Neural progenitor cell (in vitro differentiated cells): ENCODE measurements around the gene PPP1R9A. TPM values are rescaled to one million over a fixed set of nuclear protein-coding genes. Genes with fewer than 3 reads are reported as not detected.

Source experiments
- DNase-seq: peaks from one replicate; pipeline ENCODE4 v3.0.0-alpha.2; 2016; ENCODE audit warnings: low spot score
- H2AFZ ChIP-seq: fragments of 200-600 bp; sonication (generic); replicated peaks from 2 replicates; pipeline ENCODE4 v1.6.1; 2016; ENCODE audit warnings: antibody characterized with exemption
- H3F3A ChIP-seq: fragments of 200-600 bp; sonication (generic); 2 replicates; pipeline ENCODE4 v1.6.1; 2016; ENCODE audit warnings: antibody characterized with exemption, low read depth
- H3K27ac ChIP-seq: fragments of 200-600 bp; sonication (generic); 2 replicates; pipeline ENCODE4 v1.5.1; 2016; ENCODE audit warnings: mild to moderate bottlenecking
- H3K27me3 ChIP-seq: fragments of 200-600 bp; sonication (generic); 2 replicates; pipeline ENCODE4 v1.6.1; 2016; ENCODE audit warnings: mild to moderate bottlenecking, moderate library complexity
- H3K36me3 ChIP-seq: fragments of 200-600 bp; sonication (generic); 2 replicates; pipeline ENCODE4 v1.5.1; 2016
- H3K4me1 ChIP-seq: fragments of 200-600 bp; sonication (generic); 2 replicates; pipeline ENCODE4 v1.6.1; 2016; ENCODE audit warnings: mixed run types
- H3K4me2 ChIP-seq: fragments of 200-600 bp; sonication (generic); 2 replicates; pipeline ENCODE4 v1.6.1; 2016
- H3K4me3 ChIP-seq: fragments of 200-600 bp; sonication (generic); 2 replicates; pipeline ENCODE4 v1.5.1; 2016
- H3K79me2 ChIP-seq: fragments of 200-600 bp; sonication (generic); 2 replicates; pipeline ENCODE4 v1.6.1; 2016; ENCODE audit warnings: low read depth
- H3K9ac ChIP-seq: fragments of 200-600 bp; sonication (generic); 2 replicates; pipeline ENCODE4 v1.6.1; 2016
- H3K9me3 ChIP-seq: fragments of 200-600 bp; sonication (generic); 2 replicates; pipeline ENCODE4 v1.5.1; 2016; ENCODE audit warnings: low read depth
- H4K20me1 ChIP-seq: fragments of 200-600 bp; sonication (generic); 2 replicates; pipeline ENCODE4 v1.6.1; 2016; ENCODE audit warnings: low read depth
- H3K27ac Mint-ChIP-seq: 3 replicates; pipeline ENCODE4 v1.8.0; 2021; ENCODE audit warnings: mixed read lengths
- H3K27me3 Mint-ChIP-seq: 2 replicates; pipeline ENCODE4 v1.8.0; 2022; ENCODE audit warnings: low read depth, mild to moderate bottlenecking, inconsistent platforms, moderate library complexity, mixed read lengths; ENCODE audit not compliant: insufficient read depth
- H3K36me3 Mint-ChIP-seq: 3 replicates; pipeline ENCODE4 v1.8.0; 2021; ENCODE audit warnings: mixed read lengths
- H3K4me1 Mint-ChIP-seq: 3 replicates; pipeline ENCODE4 v1.8.0; 2021; ENCODE audit warnings: mixed read lengths
- H3K4me3 Mint-ChIP-seq: 3 replicates; pipeline ENCODE4 v1.8.0; 2021; ENCODE audit warnings: mild to moderate bottlenecking, moderate library complexity, mixed read lengths
- H3K9me3 Mint-ChIP-seq: 3 replicates; pipeline ENCODE4 v1.8.0; 2020; ENCODE audit warnings: mixed read lengths
- EZH2 ChIP-seq: fragments of 200-600 bp; sonication (generic); IDR thresholded peaks from 2 replicates; pipeline ENCODE4 v1.6.1; 2017; ENCODE audit warnings: antibody characterized with exemption, mild to moderate bottlenecking, moderate library complexity
- EZH2phosphoT487 ChIP-seq: fragments of 200-600 bp; sonication (generic); IDR thresholded peaks from 2 replicates; pipeline ENCODE4 v1.6.1; 2017; ENCODE audit warnings: antibody characterized with exemption
- total RNA-seq: library from RNA; depleted of rRNA; stranded (reverse); fragments of >200 nt; gene quantifications from 2 replicates; pipeline ENCODE4 v1.2.3, GENCODE V29; 2015; ENCODE audit warnings: low replicate concordance
- TF ChIP-seq, protein P1 (sequence below): fragments of 200-600 bp; sonication (generic); IDR thresholded peaks from 2 replicates; pipeline ENCODE4 v1.5.1; 2017; ENCODE audit warnings: antibody characterized with exemption, mild to moderate bottlenecking

The PPP1R9A gene
- total RNA-seq, 1 donor from 2014 or later, result 40.7 TPM

DNA sequence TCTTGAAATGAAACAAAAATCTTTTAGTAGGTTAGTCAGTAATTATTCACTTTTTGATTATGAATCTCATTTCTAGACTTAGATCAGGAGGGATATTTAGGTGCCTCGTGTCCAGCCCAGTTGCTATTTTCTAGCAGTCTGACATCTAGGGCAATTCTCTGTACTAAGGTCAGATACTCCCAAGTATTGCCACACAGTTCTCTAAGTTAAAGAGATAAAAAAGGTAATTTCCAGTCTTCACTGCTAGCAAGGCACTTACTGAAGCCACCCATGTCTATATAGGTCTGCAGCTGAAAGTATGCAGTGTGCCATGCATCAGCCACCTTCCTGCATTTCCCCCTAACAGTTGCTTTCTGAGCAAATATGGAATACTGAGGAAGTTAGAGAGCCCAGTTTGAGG is 333.5 kb downstream of the PPP1R9A start:
- no peak overlapping the region for H3K4me3 Mint-ChIP-seq
- peaks cover 6% of the 10 kb centered on the region for H3F3A ChIP-seq
- DNase-seq, result no peak
- no peak overlapping the region for H2AFZ ChIP-seq
- TF ChIP-seq EZH2phosphoT487, result no peak
- TF ChIP-seq, protein P1, sequence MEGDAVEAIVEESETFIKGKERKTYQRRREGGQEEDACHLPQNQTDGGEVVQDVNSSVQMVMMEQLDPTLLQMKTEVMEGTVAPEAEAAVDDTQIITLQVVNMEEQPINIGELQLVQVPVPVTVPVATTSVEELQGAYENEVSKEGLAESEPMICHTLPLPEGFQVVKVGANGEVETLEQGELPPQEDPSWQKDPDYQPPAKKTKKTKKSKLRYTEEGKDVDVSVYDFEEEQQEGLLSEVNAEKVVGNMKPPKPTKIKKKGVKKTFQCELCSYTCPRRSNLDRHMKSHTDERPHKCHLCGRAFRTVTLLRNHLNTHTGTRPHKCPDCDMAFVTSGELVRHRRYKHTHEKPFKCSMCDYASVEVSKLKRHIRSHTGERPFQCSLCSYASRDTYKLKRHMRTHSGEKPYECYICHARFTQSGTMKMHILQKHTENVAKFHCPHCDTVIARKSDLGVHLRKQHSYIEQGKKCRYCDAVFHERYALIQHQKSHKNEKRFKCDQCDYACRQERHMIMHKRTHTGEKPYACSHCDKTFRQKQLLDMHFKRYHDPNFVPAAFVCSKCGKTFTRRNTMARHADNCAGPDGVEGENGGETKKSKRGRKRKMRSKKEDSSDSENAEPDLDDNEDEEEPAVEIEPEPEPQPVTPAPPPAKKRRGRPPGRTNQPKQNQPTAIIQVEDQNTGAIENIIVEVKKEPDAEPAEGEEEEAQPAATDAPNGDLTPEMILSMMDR, result no peak
- no peak for TF ChIP-seq EZH2
- H3K4me1 Mint-ChIP-seq, result peaks cover 8% of the 10 kb centered on the region
- no peaks in the 10 kb centered on the region for H3K27me3 ChIP-seq
- no peak overlapping the region for H3K4me3 ChIP-seq
- H3K27ac ChIP-seq, result no peak overlapping the region
- no peak overlapping the region for H3K4me2 ChIP-seq
- H3K36me3 ChIP-seq, result no peaks in the 10 kb centered on the region
- H3K27me3 Mint-ChIP-seq, result peaks cover 2% of the 10 kb centered on the region
- H3K27ac Mint-ChIP-seq, result no peak overlapping the region
- H3K9ac ChIP-seq, result no peak overlapping the region
- H3K36me3 Mint-ChIP-seq, result no peaks in the 10 kb centered on the region
- no peaks in the 10 kb centered on the region for H3K9me3 ChIP-seq
- no peaks in the 10 kb centered on the region for H3K9me3 Mint-ChIP-seq
- H4K20me1 ChIP-seq, result no peaks in the 10 kb centered on the region
- H3K4me1 ChIP-seq, result no peaks in the 10 kb centered on the region
- no peaks in the 10 kb centered on the region for H3K79me2 ChIP-seq

- Histone ChIP-seq H3F3A (peaks cover 6% of the 10 kb centered on the region), H3K36me3 (no peaks in the 10 kb centered on the region), H3K9ac (no peak overlapping the region), H2AFZ (no peak overlapping the region), H3K4me1 (peaks cover 10% of the 10 kb centered on the region), H3K9me3 (no peaks in the 10 kb centered on the region), H3K27me3 (no peaks in the 10 kb centered on the region), H3K4me2 (no peak overlapping the region), H3K4me3 (no peak overlapping the region), H4K20me1 (no peaks in the 10 kb centered on the region), H3K27ac (no peak overlapping the region), H3K79me2 (no peaks in the 10 kb centered on the region)
- Mint-ChIP-seq H3K4me3 (no peak overlapping the region), H3K27me3 (peaks cover 2% of the 10 kb centered on the region), H3K36me3 (peaks cover 1% of the 10 kb centered on the region), H3K4me1 (peaks cover 19% of the 10 kb centered on the region), H3K27ac (no peak overlapping the region), H3K9me3 (no peaks in the 10 kb centered on the region)
- TF ChIP-seq, protein P1, result no peak
- TF ChIP-seq EZH2, result no peak
- TF ChIP-seq EZH2phosphoT487, result no peak
- DNase-seq, result no peak
Measured at GRCh38 chr7:95242266-95242665, 334.9 kb downstream of the PPP1R9A start.

GRCh38 chr7:95244616-95245015 is 337.2 kb downstream of the PPP1R9A start:
- Mint-ChIP-seq H3K4me3 (no peak overlapping the region), H3K4me1 (peaks cover 19% of the 10 kb centered on the region), H3K27ac (no peak overlapping the region), H3K36me3 (peaks cover 1% of the 10 kb centered on the region), H3K27me3 (no peaks in the 10 kb centered on the region), H3K9me3 (no peaks in the 10 kb centered on the region)
- H3K36me3 ChIP-seq, result no peaks in the 10 kb centered on the region
- no peak for TF ChIP-seq EZH2phosphoT487
- TF ChIP-seq EZH2, result no peak
- TF ChIP-seq, protein P1, result no peak
- no peaks in the 10 kb centered on the region for H3K27me3 ChIP-seq
- H3K27ac ChIP-seq, result no peak overlapping the region
- no peak for DNase-seq
- H3K4me2 ChIP-seq, result no peak overlapping the region
- no peak overlapping the region for H2AFZ ChIP-seq
- H3K4me1 ChIP-seq, result peaks cover 17% of the 10 kb centered on the region
- H3F3A ChIP-seq, result no peaks in the 10 kb centered on the region
- no peaks in the 10 kb centered on the region for H4K20me1 ChIP-seq
- no peak overlapping the region for H3K4me3 ChIP-seq
- no peak overlapping the region for H3K9ac ChIP-seq
- no peaks in the 10 kb centered on the region for H3K79me2 ChIP-seq
- no peaks in the 10 kb centered on the region for H3K9me3 ChIP-seq
